ENCODE results near the gene ZNF367.
"Not testable (repeated sequence)": the region's sequence is repeated elsewhere in the genome, so short reads cannot be mapped to it uniquely, and the experiment has no call there.

Gene ZNF367

DNA sequence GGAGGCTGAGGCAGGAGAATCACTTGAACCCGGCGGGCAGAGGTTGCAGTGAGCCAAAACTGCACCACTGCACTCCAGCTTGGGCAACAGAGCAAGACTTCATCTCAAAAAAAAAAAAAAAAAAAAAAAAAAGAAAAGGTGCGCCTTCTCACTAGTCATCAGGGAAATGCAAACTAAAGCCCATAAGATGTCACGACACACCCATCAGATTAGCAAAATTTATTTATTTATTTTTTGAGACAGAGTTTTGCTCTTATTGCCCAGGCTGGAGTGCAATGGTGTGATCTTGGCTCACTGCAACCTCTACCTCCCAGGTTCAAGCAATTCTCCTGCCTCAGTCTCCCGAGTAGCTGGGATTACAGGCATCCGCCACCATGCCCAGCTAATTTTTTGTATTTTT is 57.6 kb downstream of the ZNF367 start:
- not testable (repeated sequence) for DNase-seq

GRCh38 chr9:96350866-96351265 is 67.3 kb downstream of the ZNF367 start:
- DNase-seq, result no peak

- DNase-seq, result no peak
These were observed 69.9 kb downstream of the ZNF367 start for GRCh38 chr9:96348261-96348660.

DNA sequence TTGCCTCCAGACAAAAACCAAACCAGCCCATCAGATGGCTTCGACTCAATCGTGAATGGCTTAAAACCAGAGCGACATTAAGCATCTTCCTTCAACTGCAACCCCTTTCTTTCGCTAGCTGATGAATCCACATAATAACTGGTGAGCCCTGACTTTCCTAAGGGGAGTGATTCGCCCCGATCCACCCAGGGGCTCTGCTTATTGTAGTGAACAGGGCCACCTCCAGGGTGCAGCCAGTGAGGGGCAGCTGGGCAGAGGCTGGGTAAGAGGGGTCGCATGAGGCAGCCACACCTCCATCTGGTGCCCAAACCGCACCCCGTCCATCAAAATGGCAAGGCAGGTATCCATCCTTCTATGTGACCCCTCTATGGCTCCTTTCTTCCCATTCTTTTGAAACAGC is 72.6 kb downstream of the ZNF367 start:
- no peak for DNase-seq

- DNase-seq, result no peak
These were observed 73.6 kb downstream of the ZNF367 start for GRCh38 chr9:96344458-96345180.

DNA sequence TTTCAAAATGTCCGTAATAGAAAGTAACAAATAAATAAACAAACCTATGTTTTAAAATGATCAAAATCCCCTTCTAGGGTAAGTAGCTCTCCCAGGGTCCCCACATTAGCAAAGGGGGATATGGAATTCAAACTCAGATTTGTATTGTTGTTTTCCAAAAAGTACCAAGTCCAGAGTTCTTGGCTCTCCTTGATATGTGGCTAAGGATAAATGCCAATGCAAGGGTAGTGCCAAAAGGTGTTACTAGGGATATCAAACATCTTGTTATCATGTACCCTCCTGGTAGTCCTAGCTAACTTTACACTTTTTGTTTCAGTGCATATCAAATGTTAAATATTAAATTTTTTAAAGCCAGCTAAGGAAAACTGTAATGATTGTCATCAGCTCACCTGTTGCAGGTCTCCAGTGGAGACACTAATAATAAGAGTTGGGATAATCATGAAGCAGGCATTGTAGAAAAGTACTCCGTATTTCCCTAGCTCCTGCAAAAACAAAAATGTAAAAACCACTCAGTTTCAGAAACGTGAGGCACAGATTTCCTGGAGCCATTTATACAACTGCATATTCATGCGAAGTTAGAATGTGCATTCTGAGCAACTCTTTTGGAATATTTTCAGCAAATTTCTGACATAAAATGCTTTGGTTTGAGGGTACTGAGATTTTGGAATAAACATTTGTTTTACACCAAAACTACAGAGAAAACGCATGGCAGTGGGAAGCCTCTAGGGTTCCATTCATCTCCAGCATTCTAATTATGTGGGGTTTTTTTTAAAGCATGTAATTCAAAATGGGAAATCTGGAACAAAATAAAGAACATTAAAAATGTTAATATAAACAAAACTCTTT is 74.4 kb downstream of the ZNF367 start:
- DNase-seq, result no peak

DNA sequence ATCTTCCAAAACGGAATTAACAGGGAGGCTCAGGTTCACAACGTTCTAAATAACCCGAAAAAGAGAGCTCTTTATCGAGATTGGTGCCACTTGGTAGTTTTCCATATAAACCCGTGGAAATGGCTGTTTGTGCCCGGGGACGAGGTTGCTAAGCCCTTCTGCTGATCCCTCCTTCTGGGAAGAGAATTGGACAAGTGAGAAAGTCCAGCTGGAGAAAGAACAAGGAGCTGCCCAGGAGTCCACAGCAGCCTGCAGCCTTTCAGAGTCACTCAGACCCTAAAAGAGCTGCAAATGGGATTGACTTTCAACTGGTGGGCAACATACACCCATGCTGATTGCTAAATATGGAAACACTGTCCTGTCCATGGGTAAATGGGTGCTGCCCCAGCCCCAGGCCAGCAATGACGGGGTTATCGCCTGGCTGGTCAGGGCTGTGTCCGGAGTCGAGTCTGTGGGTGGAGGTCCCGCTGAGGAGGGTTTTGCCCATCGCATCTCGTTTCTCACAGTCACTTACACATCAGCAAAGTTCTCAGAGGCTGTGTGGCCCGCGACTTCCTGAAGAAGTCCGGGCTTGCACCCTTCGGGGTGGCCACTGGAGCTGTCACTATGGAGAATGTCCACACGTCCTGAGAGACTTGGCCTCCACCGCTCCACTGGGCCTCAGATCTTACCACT is 75.5 kb downstream of the ZNF367 start:
- no peak for DNase-seq

- no peak for DNase-seq
These were observed 77.5 kb downstream of the ZNF367 start for GRCh38 chr9:96340707-96341106.

GRCh38 chr9:96338299-96338698 is 79.9 kb downstream of the ZNF367 start:
- DNase-seq, result no peak
